OCI-LY7 (cell line): ENCODE results near the gene TEPSIN. TPM values are rescaled to one million over a fixed set of nuclear protein-coding genes. Genes with fewer than 3 reads are reported as not detected.

Experiments
- BruUV-seq: library from RNA; stranded (reverse); fragments of 400-500 nt; replicated peaks from 2 replicates; lab custom pipeline; 2021; lab: Mats Ljungman, UMichigan
- CTCF ChIA-PET: fragments of 300-600 bp; sonication (Branson Sonifier 250); formaldehyde crosslinking; loops from one replicate; lab custom pipeline; 2022; ENCODE audit warnings: antibody characterized with exemption; ENCODE audit not compliant: unreplicated experiment; lab: Charles Lee
- POLR2A ChIA-PET: fragments of 300-600 bp; sonication (Branson Sonifier 250); formaldehyde crosslinking; loops from one replicate; lab custom pipeline; 2022; ENCODE audit warnings: antibody characterized with exemption; lab: Charles Lee
- DNase-seq: peaks from one replicate; pipeline ENCODE4 v3.0.0-alpha.2; 2015; ENCODE audit warnings: low spot score
- H2AFZ ChIP-seq: fragments of 200-600 bp; sonication (generic), shearing (Covaris generic); 2 replicates; pipeline ENCODE4 v1.6.1; 2014; ENCODE audit warnings: mild to moderate bottlenecking, antibody characterized with exemption, low read length, moderate library complexity
- H3K27ac ChIP-seq: fragments of 200-600 bp; sonication (generic); 2 replicates; pipeline ENCODE4 v1.5.1; 2014; ENCODE audit warnings: mixed run types, low read depth, mild to moderate bottlenecking, moderate library complexity, low read length, inconsistent platforms; ENCODE audit not compliant: poor library complexity, severe bottlenecking
- H3K36me3 ChIP-seq: fragments of 200-600 bp; sonication (generic); 2 replicates; pipeline ENCODE4 v1.6.1; 2014; ENCODE audit warnings: mild to moderate bottlenecking, antibody characterized with exemption, low read length, moderate library complexity, mixed read lengths; ENCODE audit not compliant: insufficient read depth
- H3K4me1 ChIP-seq: fragments of 200-600 bp; sonication (generic); 2 replicates; pipeline ENCODE4 v1.5.1; 2014; ENCODE audit warnings: mild to moderate bottlenecking, low read length; ENCODE audit not compliant: insufficient read depth, poor library complexity, severe bottlenecking
- H3K4me2 ChIP-seq: fragments of 200-600 bp; sonication (generic); 2 replicates; pipeline ENCODE4 v1.6.1; 2014; ENCODE audit warnings: mild to moderate bottlenecking, low read length
- H3K4me3 ChIP-seq: fragments of 200-600 bp; sonication (generic); 2 replicates; pipeline ENCODE4 v1.5.1; 2014; ENCODE audit warnings: mild to moderate bottlenecking, low read depth, low read length; ENCODE audit not compliant: poor library complexity, severe bottlenecking
- H3K79me2 ChIP-seq: fragments of 200-600 bp; sonication (generic); 2 replicates; pipeline ENCODE4 v1.6.1; 2016; ENCODE audit warnings: low read depth, mild to moderate bottlenecking, low read length, moderate library complexity, mixed read lengths; ENCODE audit not compliant: insufficient read depth
- H3K9me2 ChIP-seq: fragments of 200-600 bp; sonication (generic); 2 replicates; pipeline ENCODE4 v1.6.1; 2016; ENCODE audit warnings: mild to moderate bottlenecking, low read length, mixed read lengths; ENCODE audit not compliant: insufficient read depth
- H3K9me3 ChIP-seq: fragments of 200-600 bp; sonication (generic); 2 replicates; pipeline ENCODE4 v1.6.1; 2014; ENCODE audit warnings: mild to moderate bottlenecking, mixed run types, low read length, mixed read lengths
- H4K20me1 ChIP-seq: fragments of 200-600 bp; sonication (generic); 2 replicates; pipeline ENCODE4 v1.6.1; 2014; ENCODE audit warnings: mild to moderate bottlenecking, antibody characterized with exemption, low read length, moderate library complexity, mixed read lengths; ENCODE audit not compliant: insufficient read depth
- EZH2phosphoT487 ChIP-seq: fragments of 200-600 bp; sonication (generic); IDR thresholded peaks from 2 replicates; pipeline ENCODE4 v1.6.1; 2018; ENCODE audit warnings: low read depth, borderline replicate concordance, mild to moderate bottlenecking, mixed run types, antibody characterized with exemption, low read length, moderate library complexity, mixed read lengths
- intact Hi-C: fragments of 100-400 bp; cut with micrococcal nuclease; formaldehyde crosslinking; loops from one replicate; pipeline ENCODE4 v1.10.0; 2022; ENCODE audit not compliant: unreplicated experiment
- total RNA-seq, 2 experiments: library from RNA; depleted of rRNA in 1 of 2; stranded (reverse); fragments of >200 nt in 1 of 2; shearing (Covaris generic) in 1 of 2; gene quantifications; 2 replicates each; pipeline ENCODE4 v1.2.3, GENCODE V29; 2014 to 2022
- TF ChIP-seq, protein P1 (sequence below): fragments of 200-600 bp; sonication (generic); conservative IDR thresholded peaks from 2 replicates; pipeline ENCODE4 v1.5.1; 2014; ENCODE audit warnings: mild to moderate bottlenecking, antibody characterized with exemption, low read length, moderate library complexity, mixed read lengths

The TEPSIN gene
- total RNA-seq, 2 experiments from 2014 or later: 46.4 to 75.3 TPM

- no TSS peak for BruUV-seq
- H3K27ac ChIP-seq: no peak overlapping the region
- H3K4me1 ChIP-seq: peaks cover 12% of the 10 kb centered on the region
- H3K36me3 ChIP-seq: no peaks in the 10 kb centered on the region
- intact Hi-C loops: no loop called here
- no peak overlapping the region for H3K4me3 ChIP-seq
- no peak overlapping the region for H3K4me2 ChIP-seq
- H2AFZ ChIP-seq: no peak overlapping the region
- no peak for DNase-seq
- H3K9me3 ChIP-seq: no peaks in the 10 kb centered on the region
- no peaks in the 10 kb centered on the region for H3K9me2 ChIP-seq
- no peak for TF ChIP-seq EZH2phosphoT487
- TF ChIP-seq, protein P1, sequence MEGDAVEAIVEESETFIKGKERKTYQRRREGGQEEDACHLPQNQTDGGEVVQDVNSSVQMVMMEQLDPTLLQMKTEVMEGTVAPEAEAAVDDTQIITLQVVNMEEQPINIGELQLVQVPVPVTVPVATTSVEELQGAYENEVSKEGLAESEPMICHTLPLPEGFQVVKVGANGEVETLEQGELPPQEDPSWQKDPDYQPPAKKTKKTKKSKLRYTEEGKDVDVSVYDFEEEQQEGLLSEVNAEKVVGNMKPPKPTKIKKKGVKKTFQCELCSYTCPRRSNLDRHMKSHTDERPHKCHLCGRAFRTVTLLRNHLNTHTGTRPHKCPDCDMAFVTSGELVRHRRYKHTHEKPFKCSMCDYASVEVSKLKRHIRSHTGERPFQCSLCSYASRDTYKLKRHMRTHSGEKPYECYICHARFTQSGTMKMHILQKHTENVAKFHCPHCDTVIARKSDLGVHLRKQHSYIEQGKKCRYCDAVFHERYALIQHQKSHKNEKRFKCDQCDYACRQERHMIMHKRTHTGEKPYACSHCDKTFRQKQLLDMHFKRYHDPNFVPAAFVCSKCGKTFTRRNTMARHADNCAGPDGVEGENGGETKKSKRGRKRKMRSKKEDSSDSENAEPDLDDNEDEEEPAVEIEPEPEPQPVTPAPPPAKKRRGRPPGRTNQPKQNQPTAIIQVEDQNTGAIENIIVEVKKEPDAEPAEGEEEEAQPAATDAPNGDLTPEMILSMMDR: no peak
- H4K20me1 ChIP-seq: no peaks in the 10 kb centered on the region
- POLR2A ChIA-PET: no interaction called here
- no peaks in the 10 kb centered on the region for H3K79me2 ChIP-seq
- CTCF ChIA-PET: no interaction called here
Measured at GRCh38 chr17:81217491-81217890, 21.4 kb downstream of the TEPSIN start.

- BruUV-seq: no TSS peak
Measured at GRCh38 chr17:81213978-81214377, 24.9 kb downstream of the TEPSIN start.

DNA sequence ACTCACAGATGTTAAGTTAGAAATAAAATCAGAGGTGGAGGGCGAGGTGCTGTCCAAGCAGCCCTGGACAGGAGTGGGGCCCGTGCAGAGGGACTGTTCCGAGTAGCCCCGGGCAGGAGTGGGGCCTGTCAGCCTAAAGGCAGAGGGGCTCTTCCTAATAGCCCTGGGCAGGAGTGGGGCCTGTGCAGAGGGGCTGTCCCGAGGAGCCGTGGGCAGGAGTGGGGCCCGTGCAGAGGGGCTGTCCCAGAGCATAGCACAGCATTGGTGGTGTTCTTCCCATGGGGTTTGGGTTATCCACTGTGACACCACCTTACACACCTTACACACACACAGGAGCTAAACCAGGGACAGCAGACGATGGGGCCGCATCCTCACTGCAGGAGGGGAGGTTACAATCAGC lies 26.5 kb downstream of the TEPSIN start:
- Histone ChIP-seq H2AFZ (no peak overlapping the region), H3K4me3 (no peak overlapping the region), H3K4me2 (no peak overlapping the region), H3K36me3 (no peaks in the 10 kb centered on the region), H3K4me1 (peaks cover 5% of the 10 kb centered on the region), H3K9me3 (no peaks in the 10 kb centered on the region), H3K27ac (no peak overlapping the region), H3K9me2 (no peaks in the 10 kb centered on the region), H3K79me2 (no peaks in the 10 kb centered on the region), H4K20me1 (no peaks in the 10 kb centered on the region)
- no TSS peak for BruUV-seq
- no peak for TF ChIP-seq EZH2phosphoT487
- POLR2A ChIA-PET: no interaction called here
- CTCF ChIA-PET: no interaction called here
- intact Hi-C loops: no loop called here
- no peak for DNase-seq

More at GRCh38 chr17:81213978-81214377, 24.9 kb downstream of the TEPSIN start:
- no peak for DNase-seq
- ChIA-PET CTCF (no interaction called here), POLR2A (no interaction called here)
- Histone ChIP-seq H3K36me3 (no peaks in the 10 kb centered on the region), H3K4me3 (no peak overlapping the region), H3K9me3 (no peaks in the 10 kb centered on the region), H3K79me2 (no peaks in the 10 kb centered on the region), H3K9me2 (no peaks in the 10 kb centered on the region), H3K27ac (no peak overlapping the region), H4K20me1 (no peaks in the 10 kb centered on the region), H3K4me2 (no peak overlapping the region), H2AFZ (no peak overlapping the region), H3K4me1 (no peaks in the 10 kb centered on the region)
- intact Hi-C loops: no loop called here
- TF ChIP-seq EZH2phosphoT487: no peak
- TF ChIP-seq, protein P1: no peak
